T-helper 2 cell treated with Interferon-gamma antibody and Interleukin-4, amounts not matched to agents 100 ng/mL and 5 ng/mL, for 36 hours (primary cell): ENCODE measurements around the gene GPR17. TPM values are rescaled to one million over a fixed set of nuclear protein-coding genes. Genes with fewer than 3 reads are reported as not detected.

Source experiments
- intact Hi-C: fragments of 100-400 bp; cut with micrococcal nuclease; formaldehyde crosslinking; loops from one replicate; pipeline ENCODE4 v1.15.1; 2023
- total RNA-seq: library from RNA; stranded (reverse); gene quantifications from 2 replicates; pipeline ENCODE4 v1.2.3, GENCODE V29; 2022

GPR17 gene
- total RNA-seq, 1 donor from 2014 or later = not detected

DNA sequence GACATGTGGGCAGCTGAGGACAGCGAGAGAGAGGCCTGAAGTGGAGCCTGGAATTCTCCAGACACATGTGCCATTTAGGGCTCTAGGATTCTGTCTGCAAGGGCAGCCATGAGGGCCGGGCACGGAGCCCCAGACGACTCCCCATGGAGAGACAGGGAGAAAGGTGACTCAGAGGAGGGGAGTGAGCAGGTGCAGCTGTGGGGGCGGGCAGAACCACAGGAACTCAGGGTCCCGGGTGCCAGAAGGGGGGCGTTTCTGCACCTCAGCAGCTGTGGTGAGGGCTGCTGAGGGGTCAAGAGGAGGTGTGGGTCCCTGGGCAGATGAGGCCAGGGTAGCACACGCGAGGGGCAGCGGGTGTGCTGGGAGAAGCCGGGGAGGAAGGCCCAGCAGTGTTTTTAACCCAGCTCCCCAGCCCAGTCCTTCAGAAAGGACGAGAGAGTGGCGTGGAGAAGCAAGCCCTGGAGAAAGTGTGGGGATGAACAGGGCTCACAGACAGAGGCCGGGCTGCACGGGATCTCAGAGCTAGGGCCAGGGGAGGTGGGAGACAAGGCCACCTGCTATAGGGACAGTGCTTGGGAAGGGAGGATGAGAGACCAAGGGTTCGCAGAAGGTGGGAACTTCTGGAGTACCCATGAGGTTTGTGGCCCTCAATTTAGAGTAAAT lies 7.6 kb downstream of the GPR17 start:
- intact Hi-C loops = no loop called here

GRCh38 chr2:127654084-127654837 lies 8.3 kb downstream of the GPR17 start:
- intact Hi-C loops = no loop called here

- intact Hi-C loops = no loop called here
Measured at GRCh38 chr2:127654838-127655175, 8.9 kb downstream of the GPR17 start.

DNA sequence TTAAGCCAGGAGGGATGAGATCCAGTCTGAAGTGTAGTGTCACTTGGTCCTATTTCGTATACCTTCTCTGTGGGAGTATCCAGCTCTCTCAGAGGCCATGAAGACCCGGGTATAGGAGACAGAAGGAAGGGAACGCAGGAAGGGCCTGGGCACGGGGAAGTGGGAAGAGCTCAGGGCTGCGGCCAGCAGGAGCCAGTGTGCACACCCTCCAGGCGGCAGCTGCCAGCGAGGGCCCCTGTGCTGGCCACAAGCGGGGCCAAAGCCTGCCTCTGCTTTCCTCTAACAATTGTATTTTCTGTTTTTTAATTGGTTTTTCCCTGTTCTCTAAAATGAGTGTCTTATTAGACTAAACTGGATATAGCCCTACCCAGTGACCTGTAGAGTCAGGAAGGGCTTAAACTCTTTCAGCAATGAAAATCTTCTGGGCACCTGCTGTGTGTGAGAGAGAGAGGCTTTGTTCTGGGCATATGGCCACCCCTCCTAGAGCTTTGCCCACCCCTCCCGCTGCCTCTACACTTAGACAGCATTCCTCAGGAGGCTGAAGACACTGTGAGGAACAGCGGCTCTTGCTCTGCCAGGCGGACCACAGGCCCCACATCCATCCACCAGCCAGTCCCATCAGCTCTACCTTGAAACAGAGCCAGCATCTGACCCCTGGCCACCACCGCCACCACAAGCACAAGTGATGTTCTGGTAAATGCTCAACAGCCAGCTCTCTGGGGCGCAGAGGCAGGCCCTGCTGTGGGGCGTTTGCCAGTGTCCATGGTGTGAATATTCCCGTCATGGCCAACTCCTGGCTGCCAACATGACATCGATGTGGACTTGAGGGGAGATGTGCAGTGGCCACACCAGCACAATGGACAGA lies 9.5 kb downstream of the GPR17 start:
- intact Hi-C loops = no loop called here

- intact Hi-C loops = no loop called here
Measured at GRCh38 chr2:127656569-127657231, 10.7 kb downstream of the GPR17 start.

GRCh38 chr2:127657232-127657595 lies 11.3 kb downstream of the GPR17 start:
- intact Hi-C loops = no loop called here

GRCh38 chr2:127658146-127658545 lies 12.2 kb downstream of the GPR17 start:
- intact Hi-C loops = no loop called here

GRCh38 chr2:127658641-127659407 lies 12.9 kb downstream of the GPR17 start:
- intact Hi-C loops = no loop called here

DNA sequence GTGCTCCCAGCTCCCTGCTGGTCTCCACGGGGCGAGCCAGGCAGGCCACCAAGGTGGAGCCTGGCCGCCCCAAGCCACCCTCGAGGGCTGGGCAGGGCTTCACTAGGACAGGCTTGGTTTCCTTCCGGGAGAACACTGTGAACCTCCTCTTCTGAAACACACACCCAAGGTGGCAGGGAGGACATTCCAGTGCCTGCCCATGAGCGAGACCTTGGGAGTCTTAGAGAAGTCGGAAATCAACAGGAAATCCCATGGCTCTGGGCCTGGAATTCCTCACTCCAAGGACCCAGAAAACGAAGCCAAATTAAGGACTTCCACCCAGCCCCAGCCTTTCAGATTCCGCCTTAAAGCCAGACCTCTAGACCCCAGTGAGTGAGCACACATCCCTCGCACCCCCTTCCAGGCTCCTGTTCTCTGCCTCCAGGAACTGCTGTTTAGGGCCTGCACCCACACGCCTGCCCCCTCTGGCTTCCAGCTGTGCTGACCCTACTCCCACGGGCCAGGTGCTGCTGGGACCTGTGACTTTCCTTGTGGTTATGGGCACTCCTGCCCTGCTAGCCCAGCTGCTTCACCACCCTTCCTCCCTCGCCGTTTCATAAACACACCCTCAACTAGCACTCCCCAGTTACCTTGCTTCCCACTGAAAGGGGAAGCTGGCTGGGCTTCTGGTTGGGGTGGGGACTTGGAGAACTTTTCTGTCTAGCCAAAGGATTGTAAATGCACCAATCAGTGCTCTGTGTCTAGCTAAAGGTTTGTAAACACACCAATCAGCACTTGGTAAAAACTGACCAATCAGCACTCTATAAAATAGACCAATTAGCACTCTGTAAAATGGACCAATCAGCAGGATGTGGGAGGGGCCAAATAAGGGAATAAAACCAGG lies 13.7 kb downstream of the GPR17 start:
- intact Hi-C loops = no loop called here

DNA sequence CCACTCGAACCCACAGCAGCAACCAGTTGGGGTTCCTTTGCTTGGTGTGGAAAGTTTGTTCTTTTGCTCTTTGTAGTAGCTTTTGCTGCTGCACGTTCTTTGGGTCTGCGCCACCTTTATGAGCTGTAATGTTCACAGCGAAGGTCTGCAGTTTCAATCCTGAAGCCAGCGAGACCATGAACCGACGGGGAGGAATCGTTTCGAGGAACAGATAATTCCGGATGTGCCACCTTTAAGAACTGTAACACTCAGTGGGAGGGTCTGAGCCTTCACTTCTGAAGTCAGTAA lies 14.3 kb downstream of the GPR17 start:
- intact Hi-C loops = no loop called here

GRCh38 chr2:127661072-127661649 lies 15.2 kb downstream of the GPR17 start:
- intact Hi-C loops = no loop called here

- intact Hi-C loops = no loop called here
Measured at GRCh38 chr2:127661949-127662510, 16.1 kb downstream of the GPR17 start.

- intact Hi-C loops = no loop called here
Measured at GRCh38 chr2:127662937-127663565, 17.1 kb downstream of the GPR17 start.

DNA sequence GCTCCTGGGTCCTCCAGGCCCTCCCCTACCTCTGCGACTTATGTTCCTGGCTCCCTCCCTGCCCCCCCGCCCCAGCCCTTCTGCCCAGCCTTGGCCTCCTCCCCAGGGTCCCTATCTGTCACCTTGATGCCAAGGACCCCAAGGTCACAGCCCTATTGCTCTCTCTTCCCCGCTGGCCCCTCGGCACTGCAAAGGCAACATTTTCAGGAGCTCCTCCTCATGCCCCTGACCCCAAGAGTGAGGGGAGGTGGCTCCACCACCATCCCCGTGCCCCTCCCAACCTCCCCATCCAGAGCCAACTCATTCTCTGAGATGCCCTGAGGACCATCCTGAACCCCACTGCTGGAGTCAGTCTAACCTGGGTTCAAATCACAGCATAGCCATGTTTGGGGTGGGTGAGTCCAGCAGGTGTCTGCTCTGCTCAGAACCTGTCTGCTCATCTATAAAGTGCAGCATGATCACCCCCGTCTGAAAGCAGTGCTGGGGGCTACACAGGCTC lies 17.7 kb downstream of the GPR17 start:
- intact Hi-C loops = no loop called here

- intact Hi-C loops = no loop called here
Measured at GRCh38 chr2:127664065-127664894, 18.3 kb downstream of the GPR17 start.

- intact Hi-C loops = no loop called here
Measured at GRCh38 chr2:127664895-127665225, 18.9 kb downstream of the GPR17 start.

GRCh38 chr2:127665267-127665893 lies 19.4 kb downstream of the GPR17 start:
- intact Hi-C loops = no loop called here

DNA sequence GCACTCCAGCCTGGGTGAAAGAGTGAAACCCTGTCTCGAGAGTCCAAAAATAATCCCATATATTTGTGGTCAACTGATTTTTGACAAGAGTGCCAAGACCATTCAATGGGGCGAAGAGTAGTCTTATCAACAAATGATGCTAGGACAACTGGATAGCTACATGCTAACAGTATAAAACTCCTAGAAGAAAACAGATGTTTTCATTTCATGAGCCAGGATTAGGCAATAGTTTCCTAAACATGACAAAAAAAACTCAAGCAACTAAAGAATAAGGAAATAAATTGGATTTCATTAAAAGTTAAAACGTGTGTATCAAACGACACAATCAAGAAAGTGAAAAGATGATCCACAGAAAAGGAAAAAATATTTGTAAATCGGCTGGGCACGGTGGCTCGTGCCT lies 23.1 kb downstream of the GPR17 start:
- intact Hi-C loops = no loop called here
